ENCODE measurements around the gene CLIC5. TPM values are rescaled to one million over a fixed set of nuclear protein-coding genes. Genes with fewer than 3 reads are reported as not detected.

The CLIC5 gene
- total RNA-seq, 1 experiment from 2014 or later = 0.05 TPM

DNA sequence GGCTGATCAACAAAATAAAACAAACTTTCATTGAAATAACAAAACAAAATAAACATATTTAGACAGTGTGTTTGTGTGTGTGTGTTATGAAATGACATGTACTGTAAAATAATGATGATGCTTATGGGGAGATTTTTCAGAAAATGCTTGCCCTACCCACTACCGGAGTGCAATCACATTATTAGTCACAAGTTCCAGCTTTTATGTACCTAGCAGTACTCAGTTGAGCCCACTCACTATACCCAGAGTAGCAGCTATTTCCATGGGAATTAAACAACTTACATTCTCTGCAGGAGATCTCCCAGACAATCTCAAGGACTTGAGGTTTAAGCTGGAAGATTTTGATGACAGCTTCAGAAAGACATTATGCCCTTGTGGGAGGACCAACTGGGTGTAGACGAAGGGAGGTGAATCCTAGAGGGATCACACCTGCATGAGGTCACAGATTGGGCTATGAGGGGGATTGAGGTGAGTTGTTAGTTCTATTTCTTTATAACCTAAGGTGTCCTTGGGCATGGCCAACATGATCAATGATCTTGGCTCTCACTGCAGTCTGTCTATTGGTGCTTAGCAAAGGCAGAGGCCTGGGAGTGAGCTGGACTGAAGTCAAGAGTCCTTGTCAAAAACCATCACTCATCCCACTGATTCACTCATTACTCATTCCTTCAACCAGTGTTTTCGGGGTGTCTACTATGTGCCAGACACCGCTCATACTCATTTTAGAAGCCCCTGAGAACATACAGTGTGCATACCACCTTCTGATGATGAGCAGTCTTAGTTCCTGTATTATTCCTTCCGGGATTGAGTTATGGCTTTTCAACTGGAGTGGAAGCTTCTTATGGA, 6.7 kb upstream of the CLIC5 start:
- CTCF ChIA-PET = no interaction called here
- ATAC-seq = no peak

DNA sequence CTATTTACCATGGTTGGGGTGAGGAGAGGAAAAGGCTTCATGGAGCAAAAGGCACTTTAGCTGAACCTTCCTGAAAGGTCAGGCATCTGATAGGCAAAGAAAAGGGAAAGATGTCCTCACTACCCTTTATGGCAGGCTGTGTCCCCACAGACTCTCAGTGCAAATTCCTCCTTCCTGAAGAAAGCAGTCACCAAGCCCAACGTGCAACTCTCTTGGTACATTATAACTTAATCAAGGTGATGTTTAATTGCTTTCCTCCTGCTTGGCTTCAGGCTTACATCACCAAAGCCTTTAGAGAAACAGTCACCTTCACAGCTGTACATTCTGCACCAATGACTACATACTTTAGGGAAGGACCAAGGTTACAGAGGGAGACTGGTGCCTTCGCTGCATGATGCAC, 2.1 kb upstream of the CLIC5 start:
- H3K4me1 ChIP-seq (ENCODE audit: control insufficient read depth, insufficient read depth, low read length) = peaks cover 5% of the 10 kb centered on the region; the same call in 1 of the 2 replicates
- H3K4me3 ChIP-seq (ENCODE audit: low read depth in 2 of 2, low read length in 2 of 2) = no peak overlapping the region
- H3K27ac ChIP-seq (ENCODE audit: low read length) = no peak overlapping the region
- ChIA-PET POLR2A (no interaction called here), CTCF (no interaction called here)
- in situ Hi-C loops (cut with HindIII; ENCODE audit: low pct_unique_long_range_greater_than_20kb, low sequenced_read_pairs) = no loop called here
- intact Hi-C loops (cut with micrococcal nuclease; ENCODE audit: unreplicated experiment) = no loop called here
- no peak for DNase-seq (ENCODE audit: low read depth, low spot score)
- peaks cover 2% of the 10 kb centered on the region; the same call in 1 of the 2 replicates for H3K36me3 ChIP-seq (ENCODE audit: control insufficient read depth, insufficient read depth, low read length)
- no peaks in the 10 kb centered on the region for H3K9me3 ChIP-seq (ENCODE audit: control insufficient read depth, insufficient read depth, low read depth, low read length)
- H3K27me3 ChIP-seq (ENCODE audit: control insufficient read depth, insufficient read depth, low read length) = peaks cover 34% of the 10 kb centered on the region
- TF ChIP-seq SIN3A (IDR thresholded peaks at IDR 0.05; ENCODE audit: borderline replicate concordance, insufficient read depth, low read depth, low read length) = no peak
- TF ChIP-seq, protein P1, sequence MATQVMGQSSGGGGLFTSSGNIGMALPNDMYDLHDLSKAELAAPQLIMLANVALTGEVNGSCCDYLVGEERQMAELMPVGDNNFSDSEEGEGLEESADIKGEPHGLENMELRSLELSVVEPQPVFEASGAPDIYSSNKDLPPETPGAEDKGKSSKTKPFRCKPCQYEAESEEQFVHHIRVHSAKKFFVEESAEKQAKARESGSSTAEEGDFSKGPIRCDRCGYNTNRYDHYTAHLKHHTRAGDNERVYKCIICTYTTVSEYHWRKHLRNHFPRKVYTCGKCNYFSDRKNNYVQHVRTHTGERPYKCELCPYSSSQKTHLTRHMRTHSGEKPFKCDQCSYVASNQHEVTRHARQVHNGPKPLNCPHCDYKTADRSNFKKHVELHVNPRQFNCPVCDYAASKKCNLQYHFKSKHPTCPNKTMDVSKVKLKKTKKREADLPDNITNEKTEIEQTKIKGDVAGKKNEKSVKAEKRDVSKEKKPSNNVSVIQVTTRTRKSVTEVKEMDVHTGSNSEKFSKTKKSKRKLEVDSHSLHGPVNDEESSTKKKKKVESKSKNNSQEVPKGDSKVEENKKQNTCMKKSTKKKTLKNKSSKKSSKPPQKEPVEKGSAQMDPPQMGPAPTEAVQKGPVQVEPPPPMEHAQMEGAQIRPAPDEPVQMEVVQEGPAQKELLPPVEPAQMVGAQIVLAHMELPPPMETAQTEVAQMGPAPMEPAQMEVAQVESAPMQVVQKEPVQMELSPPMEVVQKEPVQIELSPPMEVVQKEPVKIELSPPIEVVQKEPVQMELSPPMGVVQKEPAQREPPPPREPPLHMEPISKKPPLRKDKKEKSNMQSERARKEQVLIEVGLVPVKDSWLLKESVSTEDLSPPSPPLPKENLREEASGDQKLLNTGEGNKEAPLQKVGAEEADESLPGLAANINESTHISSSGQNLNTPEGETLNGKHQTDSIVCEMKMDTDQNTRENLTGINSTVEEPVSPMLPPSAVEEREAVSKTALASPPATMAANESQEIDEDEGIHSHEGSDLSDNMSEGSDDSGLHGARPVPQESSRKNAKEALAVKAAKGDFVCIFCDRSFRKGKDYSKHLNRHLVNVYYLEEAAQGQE (IDR thresholded peaks at IDR 0.05; ENCODE audit: insufficient read depth in 1 of 2, low read depth in 2 of 2, low read length in 1 of 2) = no peak
- ATAC-seq = no peak
- no TSS peak for BruUV-seq (replicated peaks)

More for the DNA sequence above, 6.7 kb upstream of the CLIC5 start:
- TF ChIP-seq, protein P2, sequence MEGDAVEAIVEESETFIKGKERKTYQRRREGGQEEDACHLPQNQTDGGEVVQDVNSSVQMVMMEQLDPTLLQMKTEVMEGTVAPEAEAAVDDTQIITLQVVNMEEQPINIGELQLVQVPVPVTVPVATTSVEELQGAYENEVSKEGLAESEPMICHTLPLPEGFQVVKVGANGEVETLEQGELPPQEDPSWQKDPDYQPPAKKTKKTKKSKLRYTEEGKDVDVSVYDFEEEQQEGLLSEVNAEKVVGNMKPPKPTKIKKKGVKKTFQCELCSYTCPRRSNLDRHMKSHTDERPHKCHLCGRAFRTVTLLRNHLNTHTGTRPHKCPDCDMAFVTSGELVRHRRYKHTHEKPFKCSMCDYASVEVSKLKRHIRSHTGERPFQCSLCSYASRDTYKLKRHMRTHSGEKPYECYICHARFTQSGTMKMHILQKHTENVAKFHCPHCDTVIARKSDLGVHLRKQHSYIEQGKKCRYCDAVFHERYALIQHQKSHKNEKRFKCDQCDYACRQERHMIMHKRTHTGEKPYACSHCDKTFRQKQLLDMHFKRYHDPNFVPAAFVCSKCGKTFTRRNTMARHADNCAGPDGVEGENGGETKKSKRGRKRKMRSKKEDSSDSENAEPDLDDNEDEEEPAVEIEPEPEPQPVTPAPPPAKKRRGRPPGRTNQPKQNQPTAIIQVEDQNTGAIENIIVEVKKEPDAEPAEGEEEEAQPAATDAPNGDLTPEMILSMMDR (IDR thresholded peaks at IDR 0.05) = no peak
- TF ChIP-seq TCF7L2 (IDR thresholded peaks at IDR 0.05; ENCODE audit: low read depth, low read length) (no peak), SIN3A (IDR thresholded peaks at IDR 0.05; ENCODE audit: borderline replicate concordance, insufficient read depth, low read depth, low read length) (no peak), POLR2AphosphoS5 (IDR thresholded peaks at IDR 0.05; ENCODE audit: low read depth, low read length) (no peak)
- TF ChIP-seq, protein P1 (IDR thresholded peaks at IDR 0.05; ENCODE audit: insufficient read depth in 1 of 2, low read depth in 2 of 2, low read length in 1 of 2) = no peak
- in situ Hi-C loops (cut with HindIII; ENCODE audit: low pct_unique_long_range_greater_than_20kb, low sequenced_read_pairs) = no loop called here
- Histone ChIP-seq H3K36me3 (ENCODE audit: control insufficient read depth, insufficient read depth, low read length) (no peaks in the 10 kb centered on the region), H3K27ac (ENCODE audit: low read length) (no peak overlapping the region), H3K4me3 (ENCODE audit: low read depth in 2 of 2, low read length in 2 of 2) (no peak overlapping the region), H3K27me3 (ENCODE audit: control insufficient read depth, insufficient read depth, low read length) (peaks cover 9% of the 10 kb centered on the region), H3K4me1 (ENCODE audit: control insufficient read depth, insufficient read depth, low read length) (no peaks in the 10 kb centered on the region), H3K9me3 (ENCODE audit: control insufficient read depth, insufficient read depth, low read depth, low read length) (no peaks in the 10 kb centered on the region)
- no TSS peak for BruUV-seq (replicated peaks)
- intact Hi-C loops (cut with micrococcal nuclease; ENCODE audit: unreplicated experiment) = no loop called here
- POLR2A ChIA-PET = no interaction called here
- DNase-seq (ENCODE audit: low read depth, low spot score) = no peak

Data from Panc1 (cell line).